SK-N-SH treated with all-trans-retinoic acid at 6 μM for 48 hours (cell line): Measurements from ENCODE around the gene KLHL42.

ENCODE experiments used
- ATAC-seq: fragments of 200-7000 bp; cut with Tn5 transposase; 3 replicates; pipeline ENCODE4 v1.9.1; 2020; ENCODE audit warnings: mild to moderate bottlenecking, moderate library complexity
- ARNTL ChIP-seq: fragments of 450-650 bp; formaldehyde crosslinking; IDR thresholded peaks from 2 replicates; pipeline ENCODE4 v1.5.0; 2020; ENCODE audit warnings: low read depth, mild to moderate bottlenecking, moderate library complexity, borderline replicate concordance
- CREB5 ChIP-seq: fragments of 250-450 bp; sonication (Bioruptor Pico); IDR thresholded peaks from 2 replicates; pipeline ENCODE4 v1.5.1; 2020; ENCODE audit warnings: low read depth, mild to moderate bottlenecking, moderate library complexity
- CSDC2 ChIP-seq: fragments of 250-450 bp; sonication (Bioruptor Pico); IDR thresholded peaks from 2 replicates; pipeline ENCODE4 v1.5.0; 2020; ENCODE audit warnings: mild to moderate bottlenecking, moderate library complexity
- ESRRG ChIP-seq: fragments of 250-450 bp; sonication (Bioruptor Pico); IDR thresholded peaks from 2 replicates; pipeline ENCODE4 v1.6.1; 2021; ENCODE audit warnings: mild to moderate bottlenecking
- GLIS3 ChIP-seq: fragments of 250-450 bp; sonication (Bioruptor Pico); IDR thresholded peaks from 2 replicates; pipeline ENCODE4 v1.5.0; 2020; ENCODE audit warnings: mild to moderate bottlenecking, moderate library complexity
- ISL1 ChIP-seq: fragments of 250-450 bp; sonication (Bioruptor Pico); IDR thresholded peaks from 2 replicates; pipeline ENCODE4 v2.1.2; 2022; ENCODE audit warnings: mild to moderate bottlenecking, moderate library complexity
- OSR1 ChIP-seq: fragments of 250-450 bp; sonication (Bioruptor Pico); IDR thresholded peaks from 2 replicates; pipeline ENCODE4 v1.8.0; 2022; ENCODE audit warnings: moderate library complexity, mild to moderate bottlenecking, inconsistent platforms
- POU6F1 ChIP-seq: fragments of 250-450 bp; sonication (Bioruptor Pico); IDR thresholded peaks from 2 replicates; pipeline ENCODE4 v1.8.0; 2021; ENCODE audit warnings: low read depth, mild to moderate bottlenecking, moderate library complexity, borderline replicate concordance
- PPARA ChIP-seq: fragments of 250-450 bp; sonication (Bioruptor Pico); IDR thresholded peaks from 2 replicates; pipeline ENCODE4 v1.5.0; 2020; ENCODE audit warnings: mild to moderate bottlenecking, borderline replicate concordance
- RARB ChIP-seq: fragments of 250-450 bp; sonication (Bioruptor Pico); IDR thresholded peaks from 2 replicates; pipeline ENCODE4 v1.8.0; 2021; ENCODE audit warnings: mild to moderate bottlenecking, moderate library complexity
- SNAI2 ChIP-seq: fragments of 250-450 bp; sonication (Bioruptor Pico); IDR thresholded peaks from 2 replicates; pipeline ENCODE4 v1.5.0; 2020; ENCODE audit warnings: mild to moderate bottlenecking, moderate library complexity
- TSHZ2 ChIP-seq: fragments of 250-450 bp; sonication (Bioruptor Pico); IDR thresholded peaks from 2 replicates; pipeline ENCODE4 v1.5.0; 2020; ENCODE audit warnings: mild to moderate bottlenecking, moderate library complexity
- ZC3H10 ChIP-seq: fragments of 250-450 bp; sonication (Bioruptor Pico); IDR thresholded peaks from 2 replicates; pipeline ENCODE4 v1.5.1; 2021; ENCODE audit warnings: mild to moderate bottlenecking, moderate library complexity
- ZNF70 ChIP-seq: fragments of 450-650 bp; formaldehyde crosslinking; IDR thresholded peaks from 2 replicates; pipeline ENCODE4 v1.5.0; 2020; ENCODE audit warnings: mild to moderate bottlenecking, moderate library complexity
- ZNF8 ChIP-seq: fragments of 450-650 bp; formaldehyde crosslinking; IDR thresholded peaks from 2 replicates; pipeline ENCODE4 v1.5.0; 2020; ENCODE audit warnings: mild to moderate bottlenecking, moderate library complexity

Gene KLHL42

GRCh38 chr12:27769142-27769673, 10.8 kb upstream of the KLHL42 start:
- TF ChIP-seq CREB5 (CRISPR knock-in tag) (no peak), ZNF8 (CRISPR knock-in tag) (no peak), ZC3H10 (no peak), ISL1 (CRISPR knock-in tag) (no peak), POU6F1 (CRISPR knock-in tag) (no peak), PPARA (CRISPR knock-in tag) (no peak), TSHZ2 (CRISPR knock-in tag) (no peak)
- no peak; the same call in 2 of the 3 replicates for ATAC-seq

- no peak for ATAC-seq
These were observed 8.3 kb upstream of the KLHL42 start for GRCh38 chr12:27771481-27772327.

GRCh38 chr12:27772328-27773049, 7.5 kb upstream of the KLHL42 start:
- ATAC-seq = peak; percentile 33
- TF ChIP-seq CREB5 (CRISPR knock-in tag) (no peak), ZNF8 (CRISPR knock-in tag) (no peak), OSR1 (CRISPR knock-in tag) (no peak)

More at GRCh38 chr12:27771481-27772327, 8.3 kb upstream of the KLHL42 start:
- no peak for TF ChIP-seq ZC3H10
- no peak for TF ChIP-seq OSR1 (CRISPR knock-in tag)
- no peak for TF ChIP-seq POU6F1 (CRISPR knock-in tag)
- TF ChIP-seq ARNTL (CRISPR knock-in tag) = no peak

GRCh38 chr12:27777141-27777540, 2.9 kb upstream of the KLHL42 start:
- TF ChIP-seq CSDC2 = no peak
- TF ChIP-seq ZC3H10 = no peak
- TF ChIP-seq ZNF70 (CRISPR knock-in tag) = no peak
- no peak for TF ChIP-seq ISL1 (CRISPR knock-in tag)
- TF ChIP-seq ESRRG (CRISPR knock-in tag) = no peak
- no peak for TF ChIP-seq CREB5 (CRISPR knock-in tag)
- no peak for TF ChIP-seq SNAI2 (CRISPR knock-in tag)
- TF ChIP-seq OSR1 (CRISPR knock-in tag) = no peak
- no peak for TF ChIP-seq ZNF8 (CRISPR knock-in tag)
- TF ChIP-seq RARB (CRISPR knock-in tag) = no peak
- no peak for TF ChIP-seq POU6F1 (CRISPR knock-in tag)
- no peak for TF ChIP-seq GLIS3 (CRISPR knock-in tag)
- TF ChIP-seq TSHZ2 (CRISPR knock-in tag) = no peak
- ATAC-seq = no peak
